Activated CD4-positive, alpha-beta T cell treated with anti-CD3 and anti-CD28 coated beads, Interleukin-2, amount 50 U/mL, for 1 hour (primary cell): ENCODE results near the gene CLOCK.
A peak's percentile ranks its signal among the peaks of the same experiment; 100 is the strongest.
"Not testable (repeated sequence)": the region's sequence is repeated elsewhere in the genome, so short reads cannot be mapped to it uniquely, and the experiment has no call there.

Experiments
- DNase-seq: peaks from one replicate; pipeline ENCODE4 v3.0.0-alpha.2; 2020

CLOCK gene, protein sequence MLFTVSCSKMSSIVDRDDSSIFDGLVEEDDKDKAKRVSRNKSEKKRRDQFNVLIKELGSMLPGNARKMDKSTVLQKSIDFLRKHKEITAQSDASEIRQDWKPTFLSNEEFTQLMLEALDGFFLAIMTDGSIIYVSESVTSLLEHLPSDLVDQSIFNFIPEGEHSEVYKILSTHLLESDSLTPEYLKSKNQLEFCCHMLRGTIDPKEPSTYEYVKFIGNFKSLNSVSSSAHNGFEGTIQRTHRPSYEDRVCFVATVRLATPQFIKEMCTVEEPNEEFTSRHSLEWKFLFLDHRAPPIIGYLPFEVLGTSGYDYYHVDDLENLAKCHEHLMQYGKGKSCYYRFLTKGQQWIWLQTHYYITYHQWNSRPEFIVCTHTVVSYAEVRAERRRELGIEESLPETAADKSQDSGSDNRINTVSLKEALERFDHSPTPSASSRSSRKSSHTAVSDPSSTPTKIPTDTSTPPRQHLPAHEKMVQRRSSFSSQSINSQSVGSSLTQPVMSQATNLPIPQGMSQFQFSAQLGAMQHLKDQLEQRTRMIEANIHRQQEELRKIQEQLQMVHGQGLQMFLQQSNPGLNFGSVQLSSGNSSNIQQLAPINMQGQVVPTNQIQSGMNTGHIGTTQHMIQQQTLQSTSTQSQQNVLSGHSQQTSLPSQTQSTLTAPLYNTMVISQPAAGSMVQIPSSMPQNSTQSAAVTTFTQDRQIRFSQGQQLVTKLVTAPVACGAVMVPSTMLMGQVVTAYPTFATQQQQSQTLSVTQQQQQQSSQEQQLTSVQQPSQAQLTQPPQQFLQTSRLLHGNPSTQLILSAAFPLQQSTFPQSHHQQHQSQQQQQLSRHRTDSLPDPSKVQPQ

DNA sequence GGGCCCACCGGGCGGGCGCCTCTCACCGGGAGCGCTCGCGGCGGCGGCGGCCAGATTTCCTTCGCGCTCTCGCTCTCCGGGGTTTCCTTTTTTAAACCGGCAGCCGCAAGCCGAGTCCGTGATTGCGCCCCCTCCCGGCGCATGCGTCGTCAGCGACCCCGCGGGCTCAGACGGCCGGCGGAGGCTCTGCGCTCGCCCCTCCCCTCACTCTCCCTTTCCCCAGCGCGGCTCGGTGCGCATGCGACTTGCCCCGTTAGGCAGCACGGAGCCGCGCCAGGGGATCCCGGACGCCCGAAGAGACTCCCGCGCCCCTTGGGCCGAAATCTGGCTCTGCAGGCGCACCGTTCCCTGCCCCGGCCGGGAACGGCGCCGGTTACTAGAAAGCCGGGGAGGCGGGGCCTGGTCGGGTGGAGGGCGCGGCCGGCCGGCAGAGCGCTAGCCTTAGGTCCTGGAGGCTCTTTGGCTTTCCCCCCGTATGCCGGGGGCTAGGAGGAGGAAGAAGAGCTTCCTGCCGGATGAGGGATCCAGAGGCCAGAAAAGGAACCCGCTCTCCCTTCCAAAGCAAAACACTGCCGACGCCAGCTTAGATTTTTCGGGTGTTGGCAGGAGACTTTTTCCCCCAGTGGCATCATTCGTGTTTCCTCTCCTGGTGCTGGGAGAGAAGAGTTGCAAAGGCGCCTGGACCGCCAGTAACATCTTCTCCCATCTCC is at the start of gene CLOCK:
Gene CLOCK, minus strand, starts transcription at position 154 of the 710 bp plus-strand sequence. CDS start 64,124 bp downstream, outside the sequence.
- DNase-seq, result peak; percentile 80

DNA sequence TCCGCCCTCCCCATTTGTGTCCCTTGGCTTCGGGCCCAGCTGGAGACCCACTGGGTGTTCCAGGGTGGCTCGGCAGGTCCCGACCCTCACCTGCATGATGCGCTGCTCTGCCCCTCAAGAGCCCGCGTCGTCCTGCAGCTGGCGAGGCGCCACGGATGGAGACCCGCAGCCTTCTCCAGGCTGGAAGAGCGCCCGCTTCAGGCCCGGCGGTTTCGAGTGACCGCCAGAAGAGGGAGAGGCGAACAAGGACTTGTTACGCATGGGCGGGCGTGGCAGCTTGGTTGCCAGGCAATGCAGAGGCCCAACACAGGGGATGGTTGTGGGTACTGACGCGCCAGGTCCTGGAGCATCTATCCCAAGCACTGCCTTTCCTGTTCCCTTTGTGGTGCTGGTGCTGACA is 45.3 kb upstream of the CLOCK start, which contains the start of gene PDCL2:
Gene PDCL2, minus strand, starts transcription at position 232 of the 400 bp plus-strand sequence. Its CDS starts 136 bp downstream, at position 96.
- DNase-seq, result no peak

DNA sequence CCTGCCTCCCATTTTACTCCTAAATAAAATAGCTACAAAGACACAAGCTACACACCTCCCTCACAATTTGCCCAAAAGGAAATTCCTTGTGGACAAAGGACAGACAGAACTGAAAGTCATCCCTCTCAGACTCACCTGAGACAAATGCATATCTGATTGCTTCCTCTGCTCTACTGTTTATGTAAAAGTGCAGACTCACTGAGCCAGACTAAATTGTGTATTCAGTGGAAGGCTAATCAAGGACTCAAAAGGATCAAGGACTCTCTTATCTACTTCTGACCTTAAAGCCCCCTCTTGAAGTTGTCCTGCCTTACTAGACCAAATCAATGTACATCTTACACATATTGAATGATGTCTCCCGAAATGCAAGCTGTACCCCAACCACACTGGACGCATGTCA is 41.5 kb upstream of the CLOCK start:
- no peak for DNase-seq

DNA sequence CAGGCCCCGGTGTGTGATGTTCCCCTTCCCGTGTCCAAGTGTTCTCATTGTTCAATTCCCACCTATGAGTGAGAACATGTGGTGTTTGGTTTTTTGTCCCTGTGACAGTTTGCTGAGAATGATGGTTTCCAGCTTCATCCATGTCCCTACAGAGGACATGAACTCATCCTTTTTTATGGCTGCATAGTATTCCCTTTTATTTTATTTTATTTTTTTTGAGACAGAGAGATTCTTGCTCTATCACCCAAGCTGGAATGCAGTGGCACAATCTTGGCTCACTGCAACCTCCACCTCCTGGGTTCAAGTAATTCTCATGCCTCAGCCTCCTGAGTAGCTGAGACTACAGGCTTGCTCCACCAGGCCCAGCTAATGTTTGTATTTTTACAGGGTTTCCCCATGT is 36.1 kb upstream of the CLOCK start:
- DNase-seq, result not testable (repeated sequence)

DNA sequence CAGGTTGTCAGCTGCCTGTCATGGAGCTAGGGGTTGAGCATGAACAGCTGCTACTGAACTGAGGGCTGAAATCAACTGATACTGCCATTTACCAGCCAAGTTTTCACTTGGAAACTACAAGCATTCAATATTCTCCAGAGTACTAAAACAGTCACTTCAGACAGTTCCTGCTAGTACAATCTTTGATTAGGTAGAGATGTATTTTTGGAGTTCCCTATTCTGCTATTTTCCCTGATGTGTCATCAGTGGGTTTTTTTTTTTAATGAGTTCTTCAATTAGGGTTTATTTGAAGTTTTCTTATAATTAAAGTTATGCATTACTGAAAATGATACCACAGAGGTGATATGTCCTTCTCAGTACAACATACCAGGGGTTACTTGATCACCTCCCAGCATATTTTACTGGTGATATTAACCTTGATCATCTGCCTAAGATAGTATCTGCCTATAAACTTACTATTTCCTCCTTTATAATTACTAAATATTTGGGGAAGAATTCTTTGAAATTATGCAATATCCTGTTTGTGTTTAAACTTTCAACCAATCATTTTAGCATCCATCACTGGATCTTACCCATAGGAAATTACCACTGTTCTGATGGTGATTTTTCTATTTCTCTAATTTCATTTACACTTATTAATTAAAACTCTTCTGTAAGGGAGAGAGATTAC is 31.8 kb upstream of the CLOCK start:
- DNase-seq, result no peak

DNA sequence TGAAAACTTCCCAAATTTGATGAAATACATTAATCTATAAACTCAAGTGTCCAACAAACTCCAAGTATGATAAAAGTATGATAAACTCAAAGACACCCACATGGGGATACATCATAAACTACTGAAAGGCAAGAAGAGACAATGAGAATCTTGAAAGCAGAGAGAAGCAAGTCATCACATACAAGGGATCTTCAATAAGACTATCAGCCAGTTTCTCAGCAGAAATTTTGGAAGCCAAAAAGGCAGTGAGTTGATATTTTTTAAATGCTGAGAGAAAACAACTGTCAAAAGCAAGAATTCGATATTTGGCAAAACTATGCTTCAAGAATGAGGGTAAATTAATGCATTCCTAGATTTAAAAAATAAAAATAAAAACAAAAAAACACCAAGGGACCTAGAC is 28.8 kb upstream of the CLOCK start:
- no peak for DNase-seq

DNA sequence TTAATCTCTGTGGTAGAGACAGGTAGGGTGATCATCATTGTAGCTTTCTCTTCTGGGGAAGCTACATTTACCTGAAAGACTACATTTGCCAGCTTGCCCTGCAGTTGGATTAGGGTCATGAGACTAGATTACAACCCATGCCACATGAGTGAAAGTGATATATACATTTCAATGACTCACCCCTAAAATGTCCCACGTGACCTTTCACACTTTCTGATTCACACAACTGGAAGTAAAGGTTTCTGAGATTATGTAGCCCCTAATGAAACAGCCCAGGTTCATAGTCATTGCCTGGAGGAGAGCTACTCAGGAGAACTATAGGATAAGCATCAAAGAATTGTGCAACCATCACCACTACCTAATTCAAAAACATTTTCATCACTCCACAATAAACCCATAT is 27.5 kb upstream of the CLOCK start:
- no peak for DNase-seq

DNA sequence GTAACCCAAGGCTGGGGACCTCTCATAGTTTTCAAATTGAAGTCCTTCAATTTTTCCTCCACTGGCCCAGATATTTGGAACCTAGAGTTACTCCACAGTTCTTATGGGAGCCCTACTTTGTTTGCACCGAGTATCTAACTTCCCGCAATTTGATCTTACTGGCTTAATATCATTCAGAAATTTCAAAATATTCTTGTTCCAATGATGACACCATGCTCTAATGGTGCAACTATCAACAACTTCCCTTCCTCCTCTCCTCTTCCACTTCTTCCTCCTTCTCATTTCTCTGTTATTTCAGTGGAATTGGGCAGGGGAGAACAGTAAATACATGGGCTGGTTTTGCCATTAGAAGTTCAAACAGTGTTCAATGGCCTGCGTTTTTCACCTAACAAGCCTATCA is 25.1 kb upstream of the CLOCK start:
- no peak for DNase-seq

DNA sequence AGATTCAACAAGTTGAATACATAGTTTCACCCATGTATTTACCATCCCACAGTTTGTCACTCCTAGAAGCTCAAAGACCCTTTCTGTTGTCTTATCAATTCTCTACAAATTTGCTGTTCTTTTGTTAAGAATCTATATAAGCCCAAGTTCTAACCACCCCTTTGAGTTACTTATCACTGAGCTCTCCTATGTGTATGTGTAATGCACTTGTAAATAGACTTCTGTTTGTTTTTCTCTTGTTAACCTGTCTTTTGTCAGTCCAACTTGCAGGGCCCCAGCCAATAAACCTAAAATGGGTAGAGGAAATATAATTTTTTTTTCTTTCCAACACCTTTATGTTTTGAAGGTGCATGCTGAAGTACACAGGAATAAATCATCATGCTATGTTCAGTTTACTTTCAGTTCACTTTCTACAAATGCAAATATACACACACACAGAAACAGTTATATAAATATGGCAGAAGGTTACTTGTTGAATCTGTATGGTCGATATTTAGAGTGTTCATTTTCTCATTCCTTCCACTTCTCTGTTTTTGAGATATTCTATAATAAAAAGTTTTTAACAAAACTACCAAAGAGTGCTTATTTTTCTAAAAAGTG is 22.3 kb upstream of the CLOCK start:
- DNase-seq, result no peak

DNA sequence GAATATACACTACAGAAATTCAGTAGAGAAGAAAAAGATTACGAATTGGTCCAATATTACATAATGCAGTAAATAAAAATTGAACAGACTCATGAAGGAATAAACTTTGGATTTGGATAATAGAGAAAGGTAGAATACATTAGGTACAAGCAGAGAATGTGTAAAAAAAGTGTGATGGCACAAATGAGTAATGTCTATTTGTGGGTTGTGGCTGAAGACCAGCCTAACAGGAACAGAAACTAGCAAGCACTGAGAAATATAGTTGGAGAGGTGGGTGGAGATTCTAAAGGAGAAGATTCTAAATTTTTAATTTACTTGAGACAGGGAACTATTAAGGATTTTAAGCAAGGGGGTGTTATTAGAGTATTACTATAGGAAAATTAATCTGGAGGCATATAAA is 15.2 kb upstream of the CLOCK start:
- no peak for DNase-seq

DNA sequence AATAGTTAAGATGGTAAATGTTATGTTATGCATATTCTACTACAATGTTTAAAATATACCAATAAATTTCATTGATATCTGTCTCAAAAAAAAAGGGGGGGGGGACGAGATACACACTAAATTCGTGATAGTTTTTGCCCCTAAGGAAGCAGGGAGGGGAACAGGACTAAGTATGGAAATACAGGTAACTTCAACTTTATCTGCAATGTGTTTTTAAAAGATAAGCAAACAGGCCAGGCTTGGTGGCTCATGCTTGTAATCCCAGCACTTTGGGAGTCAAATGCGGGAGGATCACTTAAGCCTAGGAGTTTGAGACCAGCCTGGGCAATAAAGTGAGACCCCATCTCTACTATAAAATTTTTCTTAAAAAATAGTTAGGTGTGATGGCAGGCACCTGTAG is 13.4 kb upstream of the CLOCK start:
- DNase-seq, result no peak

DNA sequence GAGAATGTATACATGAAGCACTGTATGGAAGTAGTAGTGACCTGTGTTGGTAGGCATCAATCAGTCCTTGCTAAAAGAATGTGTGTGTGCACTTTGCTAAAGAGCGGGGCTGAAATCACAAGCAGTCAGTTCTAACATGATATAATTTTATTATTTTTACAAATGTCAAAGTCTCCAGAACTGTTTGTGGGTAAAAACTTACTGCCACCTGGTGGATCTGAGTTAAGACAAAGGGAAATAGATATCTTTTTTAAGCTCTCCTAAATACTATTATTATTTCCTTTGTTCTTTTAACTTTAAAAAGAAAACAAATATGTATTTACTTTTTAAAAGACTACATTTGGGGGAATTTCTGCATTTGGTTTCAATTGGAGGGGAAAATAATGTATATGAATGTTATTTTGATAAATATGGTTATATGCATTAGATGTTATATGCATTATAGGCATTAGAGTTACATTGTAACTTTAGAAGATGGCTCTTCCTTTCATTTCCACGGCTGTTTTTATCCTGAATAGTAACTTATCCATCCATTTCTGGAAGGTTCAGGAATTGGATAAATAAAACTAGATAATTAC is 7.8 kb upstream of the CLOCK start:
- no peak for DNase-seq

DNA sequence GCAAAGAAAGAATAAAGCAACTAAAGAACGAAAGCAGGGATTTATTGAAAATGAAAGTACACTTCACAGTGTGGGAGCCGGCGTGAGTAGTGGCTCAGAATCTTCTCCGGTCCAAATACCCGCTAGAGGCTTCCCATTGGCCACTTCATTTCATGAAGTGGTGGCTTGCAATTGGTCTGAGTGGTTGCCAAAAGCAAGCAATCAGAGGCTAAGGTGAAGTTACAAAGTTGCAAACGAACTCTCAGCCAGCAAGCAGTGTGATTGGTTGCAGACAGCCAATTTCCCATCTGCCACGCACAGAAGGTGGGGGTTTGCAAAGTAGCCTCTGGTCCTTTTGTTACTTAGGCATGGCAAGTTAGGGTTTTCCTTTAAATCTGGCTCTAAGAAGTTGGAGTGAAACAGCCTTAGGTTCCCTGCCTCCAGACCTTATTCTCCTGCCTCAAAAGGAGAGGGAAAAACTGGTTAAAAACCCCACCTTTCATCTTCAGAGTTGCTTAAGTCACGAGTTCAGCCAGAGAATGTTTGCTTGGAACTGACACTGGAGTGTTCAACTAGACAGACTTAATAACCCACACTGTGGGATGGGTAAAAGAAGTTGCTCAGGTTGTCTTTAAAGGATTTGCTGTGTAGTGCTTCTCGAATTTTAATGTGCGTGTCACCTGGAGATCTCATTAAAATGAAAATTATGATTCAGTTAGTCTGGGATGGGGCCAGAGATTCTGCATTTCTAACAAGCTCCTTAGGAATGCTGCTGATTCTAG is 6.9 kb upstream of the CLOCK start:
- DNase-seq, result no peak

DNA sequence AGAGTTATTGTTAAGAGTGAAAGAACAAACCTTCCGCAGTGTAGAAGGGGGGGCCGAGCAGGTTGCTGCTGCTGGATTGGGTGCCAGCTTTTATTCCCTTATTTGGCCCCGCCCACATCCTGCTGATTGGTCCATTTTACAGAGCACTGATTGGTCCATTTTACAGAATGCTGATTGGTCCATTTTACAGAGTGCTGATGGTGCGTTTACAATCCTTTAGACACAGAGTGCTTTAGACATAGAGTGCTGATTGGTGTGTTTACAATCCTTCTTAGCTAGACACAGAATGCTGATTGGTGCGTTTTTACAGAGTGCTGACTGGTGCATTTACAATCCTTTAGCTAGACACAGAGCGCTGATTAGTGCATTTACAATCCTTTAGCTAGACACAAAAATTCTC is 5.3 kb upstream of the CLOCK start:
- DNase-seq, result not testable (repeated sequence)

DNA sequence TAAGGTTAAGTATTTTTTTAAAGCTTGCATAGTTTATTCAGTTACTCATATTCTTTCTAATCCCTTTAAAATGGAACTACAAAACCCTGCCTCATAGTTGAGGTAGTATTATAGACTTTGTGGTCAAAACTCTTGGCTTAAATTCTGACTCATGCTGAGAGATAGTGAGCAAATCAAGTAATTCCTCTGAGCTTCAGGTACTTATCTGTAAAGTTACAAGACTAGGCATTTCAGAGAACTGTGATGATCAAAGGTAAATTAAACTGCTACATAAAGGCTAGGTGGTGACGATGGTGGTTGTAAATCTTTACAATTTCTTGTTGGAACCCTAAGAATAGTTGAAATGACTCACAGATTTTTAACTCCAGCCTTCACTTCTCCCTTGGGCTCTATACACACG is 3.2 kb upstream of the CLOCK start:
- no peak for DNase-seq

DNA sequence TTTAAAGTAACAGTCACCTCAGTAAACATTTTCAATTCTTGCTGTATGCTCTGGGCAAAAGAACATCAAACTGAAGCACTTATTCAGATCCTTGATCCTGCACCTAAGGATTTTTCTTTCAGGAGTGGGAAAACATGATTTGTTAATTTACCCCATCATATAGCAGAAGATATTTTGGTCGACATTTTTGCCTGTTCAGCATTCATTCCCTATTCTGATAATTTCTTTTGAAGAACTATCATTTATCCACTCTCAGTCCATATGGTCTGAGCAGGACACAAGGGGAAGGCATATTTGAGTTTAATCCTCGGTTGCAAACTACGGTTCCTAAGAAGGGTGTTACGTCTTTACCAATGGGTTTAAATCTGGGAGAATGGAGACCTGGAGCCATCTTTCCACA is 1.2 kb upstream of the CLOCK start:
- DNase-seq, result no peak

DNA sequence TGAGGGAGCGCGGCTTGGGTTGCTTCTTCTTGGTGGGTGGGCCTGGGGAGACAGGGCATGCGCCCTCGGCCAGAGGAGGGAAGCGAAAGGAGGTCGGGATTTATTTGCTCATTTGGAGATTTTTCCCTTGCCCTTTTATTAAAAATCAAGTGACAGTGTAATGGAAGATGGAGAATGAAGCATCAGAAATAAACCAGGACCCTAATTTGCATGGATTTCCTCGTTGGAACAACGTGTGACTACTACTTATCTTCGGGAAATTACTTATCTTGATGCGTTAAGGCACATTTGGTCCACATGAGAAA is 709 bp upstream of the CLOCK start:
- DNase-seq, result no peak

DNA sequence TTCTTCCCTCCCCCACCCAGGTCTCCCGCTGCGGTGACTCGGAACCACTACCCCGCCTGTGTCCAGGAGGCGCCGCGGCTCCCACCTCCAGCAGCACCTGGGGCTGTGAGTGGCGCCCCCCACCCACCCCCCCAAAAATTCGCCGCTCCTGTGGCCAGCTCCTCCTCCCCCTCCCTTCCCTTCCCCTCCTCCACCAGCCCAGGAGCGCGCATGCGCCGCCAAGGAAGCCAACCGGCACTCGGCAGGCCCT is 278 bp downstream of the CLOCK start:
- no peak for DNase-seq

DNA sequence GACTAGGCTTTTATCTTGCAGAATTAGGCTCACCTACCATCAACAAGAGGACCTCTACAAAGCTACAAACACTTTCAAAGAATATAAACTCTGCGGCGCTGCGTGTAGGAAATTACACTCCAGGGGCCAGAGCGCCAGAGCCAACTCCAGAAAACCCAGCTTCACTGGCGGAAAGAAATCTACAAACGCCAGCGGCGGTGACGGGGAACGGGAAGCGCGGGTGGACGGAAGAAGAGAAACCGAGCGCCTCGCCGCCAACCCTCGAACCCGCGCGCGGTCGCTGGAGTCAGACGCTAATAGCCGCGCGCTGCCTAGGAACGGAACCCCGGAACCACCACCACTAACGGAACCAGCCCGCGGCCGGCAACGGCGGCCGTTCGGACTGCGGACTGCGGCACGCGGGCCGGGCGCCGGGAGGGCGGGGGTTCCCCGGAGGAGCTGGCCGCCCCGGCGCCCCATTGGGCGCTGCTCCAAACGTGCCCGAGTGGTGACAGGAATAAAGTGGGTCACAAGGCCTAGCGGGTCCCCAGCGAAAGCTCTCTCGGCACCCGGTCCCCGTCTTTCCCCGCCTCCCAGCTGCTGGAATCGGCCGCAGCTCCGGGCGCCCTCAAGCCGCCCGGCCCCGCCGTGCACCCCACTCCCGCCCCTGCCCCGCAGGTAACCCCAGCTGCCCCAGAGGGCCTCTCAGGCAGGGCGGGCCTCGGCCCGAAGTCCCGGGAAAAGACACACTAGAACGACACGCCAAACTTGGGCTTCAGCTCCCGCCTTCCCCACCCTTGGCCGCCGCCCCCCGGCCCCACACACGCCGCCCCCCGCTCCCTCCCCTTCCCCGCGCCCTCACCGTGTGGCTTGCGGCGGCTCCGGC is 836 bp downstream of the CLOCK start:
- DNase-seq, result peak; percentile 45

DNA sequence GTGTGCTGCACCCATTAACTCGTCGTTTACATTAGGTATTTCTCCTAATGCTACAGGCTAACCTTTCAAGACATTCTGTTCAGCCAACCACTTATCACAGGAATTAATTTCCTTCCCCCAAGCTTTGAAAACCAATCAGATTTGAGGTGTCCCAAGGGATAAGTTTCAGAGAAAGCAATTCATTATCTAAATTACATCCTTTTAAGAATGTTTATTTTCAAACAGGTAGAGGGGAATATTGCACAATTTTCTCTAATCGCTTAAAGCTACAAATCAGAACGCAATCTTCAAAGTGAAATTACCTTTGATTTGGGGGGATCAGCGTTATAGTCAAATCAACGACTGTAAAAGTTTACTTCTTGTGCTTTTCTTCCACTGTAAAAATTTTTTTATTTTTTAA is 1.6 kb downstream of the CLOCK start:
- no peak for DNase-seq

DNA sequence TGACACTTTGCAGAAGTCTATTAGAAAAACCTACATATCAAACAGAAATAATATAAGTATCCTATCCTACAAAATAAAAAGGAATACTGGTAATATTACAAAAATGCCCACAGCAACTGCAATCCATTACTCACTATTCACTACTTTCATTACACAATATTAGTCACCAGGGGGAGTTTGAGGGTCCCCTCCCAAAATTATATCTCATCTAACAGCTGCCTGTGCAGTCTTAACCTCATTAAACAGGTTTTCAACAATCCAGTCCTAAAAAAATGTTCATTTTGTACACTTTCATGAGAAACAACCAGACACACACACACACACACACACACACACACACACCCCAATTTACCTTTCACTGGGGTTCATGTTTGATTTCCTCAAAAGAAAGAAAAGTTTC is 2.9 kb downstream of the CLOCK start:
- DNase-seq, result no peak
